ENCODE measurements around the gene RFTN1.

- TF ChIP-seq CTCF (IDR thresholded peaks at IDR 0.05) (no peak), POLR2A (IDR thresholded peaks at IDR 0.05) (no peak)
These were observed 227.3 kb downstream of the RFTN1 start for GRCh38 chr3:16286161-16286560.
